Panc1 (cell line): ENCODE results near the gene KCNIP4.

Source experiments
- POLR2AphosphoS5 ChIP-seq: IDR thresholded peaks from 2 replicates; pipeline ENCODE4 v1.6.1; 2012; ENCODE audit warnings: mild to moderate bottlenecking, low read depth, low read length, moderate library complexity
- REST ChIP-seq, 2 experiments: IDR thresholded peaks; 2 replicates each; pipeline ENCODE4 v1.6.1; 2011 to 2012; ENCODE audit warnings: low read depth in 2 of 2, control low read depth in 1 of 2, low read length in 1 of 2, mild to moderate bottlenecking in 1 of 2, moderate library complexity in 1 of 2; ENCODE audit not compliant: insufficient read depth in 1 of 2
- SIN3A ChIP-seq: IDR thresholded peaks from 2 replicates; pipeline ENCODE4 v1.6.1; 2012; ENCODE audit warnings: low read depth, mild to moderate bottlenecking, low read length, moderate library complexity, borderline replicate concordance; ENCODE audit not compliant: insufficient read depth
- TCF7L2 ChIP-seq: IDR thresholded peaks from 2 replicates; pipeline ENCODE4 v1.6.1; 2011; ENCODE audit warnings: mild to moderate bottlenecking, low read depth, low read length, inconsistent platforms
- TF ChIP-seq, protein P1 (sequence below): fragments of 450-650 bp; IDR thresholded peaks from 2 replicates; pipeline ENCODE4 v1.5.1; 2017; ENCODE audit warnings: mild to moderate bottlenecking

- TF ChIP-seq SIN3A = no peak
- TF ChIP-seq, protein P1, sequence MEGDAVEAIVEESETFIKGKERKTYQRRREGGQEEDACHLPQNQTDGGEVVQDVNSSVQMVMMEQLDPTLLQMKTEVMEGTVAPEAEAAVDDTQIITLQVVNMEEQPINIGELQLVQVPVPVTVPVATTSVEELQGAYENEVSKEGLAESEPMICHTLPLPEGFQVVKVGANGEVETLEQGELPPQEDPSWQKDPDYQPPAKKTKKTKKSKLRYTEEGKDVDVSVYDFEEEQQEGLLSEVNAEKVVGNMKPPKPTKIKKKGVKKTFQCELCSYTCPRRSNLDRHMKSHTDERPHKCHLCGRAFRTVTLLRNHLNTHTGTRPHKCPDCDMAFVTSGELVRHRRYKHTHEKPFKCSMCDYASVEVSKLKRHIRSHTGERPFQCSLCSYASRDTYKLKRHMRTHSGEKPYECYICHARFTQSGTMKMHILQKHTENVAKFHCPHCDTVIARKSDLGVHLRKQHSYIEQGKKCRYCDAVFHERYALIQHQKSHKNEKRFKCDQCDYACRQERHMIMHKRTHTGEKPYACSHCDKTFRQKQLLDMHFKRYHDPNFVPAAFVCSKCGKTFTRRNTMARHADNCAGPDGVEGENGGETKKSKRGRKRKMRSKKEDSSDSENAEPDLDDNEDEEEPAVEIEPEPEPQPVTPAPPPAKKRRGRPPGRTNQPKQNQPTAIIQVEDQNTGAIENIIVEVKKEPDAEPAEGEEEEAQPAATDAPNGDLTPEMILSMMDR = no peak
- TF ChIP-seq POLR2AphosphoS5 = no peak
- TF ChIP-seq REST (IDR thresholded peaks at IDR 0.05; ENCODE audit: insufficient read depth in 1 of 2, low read depth in 2 of 2, low read length in 1 of 2) = no peak
- TF ChIP-seq TCF7L2 = no peak
Observed at GRCh38 chr4:21083413-21083812, 865.2 kb downstream of the KCNIP4 start.
